HepG2 (cell line): ENCODE data around the gene LONP1. TPM values are rescaled to one million over a fixed set of nuclear protein-coding genes. Genes with fewer than 3 reads are reported as not detected.

ENCODE experiments used
- ATAC-seq: fragments of 200-7000 bp; cut with Tn5 transposase; 3 replicates; pipeline ENCODE4 v1.9.1; 2020; ENCODE audit warnings: mild to moderate bottlenecking, moderate library complexity
- BruUV-seq: library from RNA; stranded (reverse); fragments of 400-500 nt; replicated peaks from 2 replicates; lab custom pipeline; 2021; lab: Mats Ljungman, UMichigan
- CTCF ChIA-PET: fragments of 300-600 bp; formaldehyde crosslinking; extraction: SDS; loops from one replicate; lab custom pipeline; 2021; ENCODE audit warnings: low total read pairs, inconsistent platforms, low intra/inter-chr PET ratio; lab: Yijun Ruan, JAX
- POLR2A ChIA-PET: fragments of 350-600 bp; sonication (Branson Sonifier 250); formaldehyde crosslinking; loops from one replicate; lab custom pipeline; 2020; ENCODE audit warnings: antibody characterized with exemption, inconsistent platforms; lab: Yijun Ruan, JAX
- DNase-seq: peaks from one replicate; pipeline ENCODE4 v3.0.0-alpha.2; 2015; ENCODE audit warnings: low spot score
- FAIRE-seq: peaks from 3 replicates; lab custom pipeline; 2011; peaks lifted over from hg19 to GRCh38; lab: Jason Lieb, UNC
- H2AFZ ChIP-seq: one replicate; pipeline ENCODE4 v1.6.1; 2011; ENCODE audit warnings: low read length, inconsistent platforms
- H3K27ac ChIP-seq: fragments of 300-600 bp; 3 replicates; pipeline ENCODE4 v1.8.0; 2011; ENCODE audit warnings: mixed run types, mild to moderate bottlenecking, mixed read lengths, low read length, inconsistent platforms; ENCODE audit not compliant: insufficient read depth; ENCODE audit errors: extremely low read length
- H3K27me3 ChIP-seq, 2 experiments: fragments of 200-600 bp in 1 of 2; 2 replicates in 1 of 2; 3 replicates in 1 of 2; pipeline versions ENCODE4 v1.6.0 to v1.8.0; 2011; ENCODE audit warnings: low read length in 2 of 2, mild to moderate bottlenecking in 2 of 2, moderate library complexity in 2 of 2, inconsistent platforms in 1 of 2; ENCODE audit not compliant: insufficient read depth in 2 of 2, control insufficient read depth in 1 of 2
- H3K36me3 ChIP-seq, 2 experiments: fragments of 200-600 bp in 1 of 2; replicated peaks in 1 of 2; 2 replicates in 1 of 2; 3 replicates in 1 of 2; pipeline versions ENCODE4 v1.5.1 to v1.8.0; 2011; ENCODE audit warnings: low read length in 2 of 2, inconsistent platforms in 1 of 2; ENCODE audit not compliant: insufficient read depth in 2 of 2, control insufficient read depth in 1 of 2
- H3K4me1 ChIP-seq: 2 replicates; pipeline ENCODE4 v1.5.1; 2012; ENCODE audit warnings: low read length, inconsistent platforms; ENCODE audit not compliant: insufficient read depth
- H3K4me2 ChIP-seq: 2 replicates; pipeline ENCODE4 v1.6.0; 2011; ENCODE audit warnings: low read depth, low read length, inconsistent platforms
- H3K4me3 ChIP-seq, 3 experiments: fragments of 200-600 bp in 1 of 3; sonication (generic), shearing (Covaris generic) in 1 of 3; replicated peaks in 1 of 3; 2 replicates each; pipeline ENCODE4 v1.5.1; 2011 to 2016; ENCODE audit warnings: low read length in 3 of 3, inconsistent platforms in 2 of 3, low read depth in 2 of 3, mild to moderate bottlenecking in 2 of 3, control low read depth in 1 of 3, mixed read lengths in 1 of 3; ENCODE audit not compliant: insufficient read depth in 1 of 3
- H3K79me2 ChIP-seq: one replicate; pipeline ENCODE4 v1.6.1; 2011; ENCODE audit warnings: low read length, inconsistent platforms; ENCODE audit not compliant: insufficient read depth
- H3K9ac ChIP-seq: 2 replicates; pipeline ENCODE4 v1.6.0; 2011; ENCODE audit warnings: mild to moderate bottlenecking, low read depth, low read length, inconsistent platforms; ENCODE audit not compliant: insufficient read depth
- H3K9me3 ChIP-seq: 2 replicates; pipeline ENCODE4 v1.5.1; 2012; ENCODE audit warnings: mild to moderate bottlenecking, low read length
- H4K20me1 ChIP-seq: 2 replicates; pipeline ENCODE4 v1.6.0; 2011; ENCODE audit warnings: inconsistent platforms, mild to moderate bottlenecking, low read length, moderate library complexity; ENCODE audit not compliant: insufficient read depth
- AGO2 ChIP-seq: fragments of 200-400 bp; formaldehyde crosslinking; optimal IDR thresholded peaks from 2 replicates; pipeline ENCODE3; 2017; ENCODE audit warnings: mild to moderate bottlenecking, low read depth, low read length, moderate library complexity
- ATF3 ChIP-seq: sonication (generic); formaldehyde crosslinking; IDR thresholded peaks from 2 replicates; pipeline ENCODE4 v1.4.0; 2020; ENCODE audit warnings: missing genetic modification reagents
- MATR3 ChIP-seq: sonication (generic); formaldehyde crosslinking; IDR thresholded peaks from 2 replicates; pipeline ENCODE4 v1.4.0; 2020; ENCODE audit warnings: missing genetic modification reagents
- MED8 ChIP-seq: sonication (generic); formaldehyde crosslinking; IDR thresholded peaks from 2 replicates; pipeline ENCODE4 v1.8.1; 2023; ENCODE audit warnings: mild to moderate bottlenecking, missing genetic modification reagents; ENCODE audit not compliant: insufficient replicate concordance
- POLR2A ChIP-seq, 2 experiments: IDR thresholded peaks; 2 replicates each; pipeline ENCODE4 v1.6.1; 2011; ENCODE audit warnings: low read depth in 2 of 2, low read length in 2 of 2, mild to moderate bottlenecking in 1 of 2, moderate library complexity in 1 of 2; ENCODE audit not compliant: insufficient read depth in 1 of 2
- RBFOX2 ChIP-seq: fragments of 200-400 bp; formaldehyde crosslinking; IDR thresholded peaks from 2 replicates; pipeline ENCODE4 v1.6.1; 2017; ENCODE audit warnings: low read depth, mild to moderate bottlenecking, low read length
- ZC3H4 ChIP-seq: sonication (generic); formaldehyde crosslinking; IDR thresholded peaks from 2 replicates; pipeline ENCODE4 v1.4.0; 2020; ENCODE audit warnings: missing genetic modification reagents, borderline replicate concordance
- ZNF180 ChIP-seq: sonication (generic); formaldehyde crosslinking; IDR thresholded peaks from 2 replicates; pipeline ENCODE4 v1.4.0; 2020; ENCODE audit warnings: low read depth, missing genetic modification reagents, borderline replicate concordance
- ZSCAN22 ChIP-seq: sonication (generic); formaldehyde crosslinking; IDR thresholded peaks from 2 replicates; pipeline ENCODE4 v1.4.0; 2020; ENCODE audit warnings: mild to moderate bottlenecking, missing genetic modification reagents
- WGBS: methylation state at CpG from one replicate; pipeline ENCODE4 v1.1.6; 2017; ENCODE audit warnings: low lambda C conversion rate; 5-methylcytosine and 5-hydroxymethylcytosine counted together
- in situ Hi-C: cut with HindIII; loops from 2 replicates; pipeline ENCODE4 v1.10.0; 2017; ENCODE audit warnings: low pct_unique_long_range_greater_than_20kb; ENCODE audit not compliant: extremely low pct_ligation_motif_present
- intact Hi-C: fragments of 100-400 bp; cut with micrococcal nuclease; formaldehyde crosslinking; loops from one replicate; pipeline ENCODE4 v1.10.0; 2022; ENCODE audit not compliant: unreplicated experiment
- polyA plus RNA-seq, 8 experiments: library from polyadenylated mRNA; depleted of rRNA in 3 of 8; stranded (reverse) in 7 of 8; unstranded in 1 of 8; fragments of >200 nt; fragmentation: Illumina TruSeq in 4 of 8; extraction: Trizol in 4 of 8; gene quantifications; 2 replicates each; pipeline versions ENCODE4 v1.2.1 to v1.2.3, GENCODE V29; 2011 to 2016; ENCODE audit warnings: low read depth in 4 of 8, missing spikeins in 1 of 8, mixed read lengths in 1 of 8; ENCODE audit not compliant: insufficient read depth in 1 of 8
- total RNA-seq, 5 experiments: library from RNA; depleted of rRNA; stranded (reverse); fragments of >200 nt; fragmentation: Illumina TruSeq; extraction: Trizol; gene quantifications; 2 replicates each; pipeline ENCODE4 v1.2.3, GENCODE V29; 2016; ENCODE audit warnings: low read depth in 1 of 5

LONP1 gene
- total and polyA plus RNA-seq, 2 of the 13 experiments (the other 11 are each of a cell fraction or from before 2014, with no cell fraction given), result 59.5 to 76.8 TPM

GRCh38 chr19:5707576-5708575, 12.1 kb downstream of the LONP1 start:
- DNase-seq (no peak), FAIRE-seq (no peak), ATAC-seq (no peak; the same call in 1 of the 3 replicates)
- no TSS peak for BruUV-seq
- H2AFZ ChIP-seq, result no peak overlapping the region
- peaks cover 45 to 82% of the 10 kb centered on the region in 2 experiments for H3K36me3 ChIP-seq
- H3K27ac ChIP-seq, result no peak overlapping the region
- TF ChIP-seq MATR3 (CRISPR knock-in tag), result no peak
- peak in 1 of 2 experiments; percentile 25; a peak in 1 of 4 replicates for TF ChIP-seq POLR2A (IDR thresholded peaks at IDR 0.05; ENCODE audit: insufficient read depth in 1 of 2, low read depth in 2 of 2, low read length in 2 of 2)
- peak; percentile 82 for TF ChIP-seq AGO2
- peak; percentile 65 for TF ChIP-seq RBFOX2
- TF ChIP-seq ZC3H4 (CRISPR knock-in tag), result no peak
- no peak for TF ChIP-seq ZNF180 (CRISPR knock-in tag)
- TF ChIP-seq MED8 (CRISPR knock-in tag), result no peak
- no peak for TF ChIP-seq ZSCAN22 (CRISPR knock-in tag)
- no peak for TF ChIP-seq ATF3 (CRISPR knock-in tag)
- 98% methylated on average over 9 of the region's 37 CpGs for WGBS
- no peak overlapping the region for H3K4me2 ChIP-seq
- in situ Hi-C loops (no loop called here), intact Hi-C loops (no loop called here)
- H3K4me3 ChIP-seq, result no peak overlapping the region
- ChIA-PET POLR2A (interaction anchor here (1.0 to 1.7 kb wide), 4 partner anchors 11 to 18 kb away, joined by 3 to 6 read pairs (median 4); partner anchors contain the start of genes CATSPERD, LONP1 and RPL36), CTCF (no interaction called here)
- no peaks in the 10 kb centered on the region for H3K4me1 ChIP-seq
- H3K9ac ChIP-seq, result no peak overlapping the region
- no peaks in the 10 kb centered on the region for H4K20me1 ChIP-seq
- no peaks in the 10 kb centered on the region for H3K27me3 ChIP-seq
- H3K79me2 ChIP-seq, result peaks cover 2% of the 10 kb centered on the region
- no peaks in the 10 kb centered on the region for H3K9me3 ChIP-seq
